T-helper 2 cell treated with Interferon-gamma antibody and Interleukin-4, amounts not matched to agents 100 ng/mL and 5 ng/mL, for 36 hours (primary cell): ENCODE data around the gene VGLL4. TPM values are rescaled to one million over a fixed set of nuclear protein-coding genes. Genes with fewer than 3 reads are reported as not detected.
"Not testable (repeated sequence)": the region's sequence is repeated elsewhere in the genome, so short reads cannot be mapped to it uniquely, and the experiment has no call there.

ENCODE experiments used
- intact Hi-C: fragments of 100-400 bp; cut with micrococcal nuclease; formaldehyde crosslinking; loops from one replicate; pipeline ENCODE4 v1.15.1; 2023
- total RNA-seq: library from RNA; stranded (reverse); gene quantifications from 2 replicates; pipeline ENCODE4 v1.2.3, GENCODE V29; 2022

VGLL4 gene
- total RNA-seq, 1 donor from 2014 or later, result 46.7 TPM

DNA sequence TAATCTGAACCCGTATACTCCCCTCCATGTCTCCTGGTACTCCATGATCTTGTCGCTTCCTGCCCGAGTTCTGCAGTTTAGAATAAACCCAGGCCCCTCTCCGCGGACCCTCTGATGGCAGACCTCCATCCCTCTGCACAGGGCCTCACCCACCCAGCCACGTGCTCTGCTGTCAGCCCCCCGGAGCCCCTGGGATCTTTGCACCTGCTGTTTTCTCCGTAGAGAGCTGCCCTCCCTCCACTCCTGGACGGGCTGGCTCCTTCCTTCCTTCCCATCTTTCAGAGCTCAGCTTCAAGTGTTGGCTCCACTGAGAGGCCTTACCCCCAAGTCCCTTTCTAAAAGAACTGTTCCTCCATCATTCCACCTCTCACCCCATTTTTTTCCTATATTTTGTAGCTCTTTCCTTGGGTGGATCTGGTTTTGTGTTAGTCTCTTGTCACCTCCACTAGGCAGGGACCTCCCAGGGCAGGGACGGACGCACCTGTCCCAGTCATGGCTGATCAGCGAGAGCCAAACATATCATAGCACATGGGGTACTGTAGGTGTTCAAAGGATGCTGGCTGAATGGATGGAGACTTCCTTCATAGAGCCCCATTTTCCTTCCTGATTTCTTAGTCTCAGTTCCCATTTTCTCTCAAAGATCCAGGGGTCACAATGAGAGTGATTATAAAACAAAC, 106.6 kb downstream of the VGLL4 start:
- intact Hi-C loops, result no loop called here

DNA sequence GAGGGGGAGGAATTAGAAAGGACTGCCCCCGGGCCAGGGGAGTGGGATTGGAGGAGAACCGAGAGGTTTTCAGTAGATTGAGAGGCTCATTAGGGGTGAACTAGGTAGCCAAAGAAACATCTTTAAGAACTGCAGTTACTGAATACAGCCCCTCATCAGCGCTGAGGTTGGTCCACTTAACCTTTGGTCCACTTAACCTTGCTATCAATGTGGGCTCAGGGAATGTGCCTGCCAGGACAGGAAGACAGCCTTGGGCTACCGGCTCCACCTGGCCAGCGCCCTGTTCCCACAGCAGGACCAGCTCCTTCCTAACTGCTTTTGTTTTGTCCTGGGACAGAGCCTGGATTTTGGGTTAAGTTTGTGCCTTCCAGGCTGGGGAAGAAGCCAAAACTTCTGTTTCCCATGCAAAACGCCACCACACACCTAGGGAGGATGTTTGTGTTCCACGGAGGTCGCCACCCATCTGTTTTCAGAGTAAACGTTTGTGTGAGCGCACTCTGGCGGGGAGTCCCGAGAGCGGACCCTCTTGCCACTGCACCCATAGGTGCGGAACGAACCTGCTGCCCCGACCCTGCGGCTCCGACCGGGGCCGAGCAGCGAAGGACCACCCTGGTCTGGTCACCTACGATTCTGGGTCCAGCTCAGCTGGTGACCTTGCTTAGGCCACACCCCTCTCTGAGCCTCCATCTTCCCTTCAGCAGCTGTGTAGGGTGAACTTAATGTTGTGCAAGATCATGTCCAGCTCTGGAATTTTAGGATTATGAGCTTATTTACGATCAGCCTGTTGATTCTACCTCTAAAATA, 107.4 kb downstream of the VGLL4 start:
- intact Hi-C loops, result no loop called here

DNA sequence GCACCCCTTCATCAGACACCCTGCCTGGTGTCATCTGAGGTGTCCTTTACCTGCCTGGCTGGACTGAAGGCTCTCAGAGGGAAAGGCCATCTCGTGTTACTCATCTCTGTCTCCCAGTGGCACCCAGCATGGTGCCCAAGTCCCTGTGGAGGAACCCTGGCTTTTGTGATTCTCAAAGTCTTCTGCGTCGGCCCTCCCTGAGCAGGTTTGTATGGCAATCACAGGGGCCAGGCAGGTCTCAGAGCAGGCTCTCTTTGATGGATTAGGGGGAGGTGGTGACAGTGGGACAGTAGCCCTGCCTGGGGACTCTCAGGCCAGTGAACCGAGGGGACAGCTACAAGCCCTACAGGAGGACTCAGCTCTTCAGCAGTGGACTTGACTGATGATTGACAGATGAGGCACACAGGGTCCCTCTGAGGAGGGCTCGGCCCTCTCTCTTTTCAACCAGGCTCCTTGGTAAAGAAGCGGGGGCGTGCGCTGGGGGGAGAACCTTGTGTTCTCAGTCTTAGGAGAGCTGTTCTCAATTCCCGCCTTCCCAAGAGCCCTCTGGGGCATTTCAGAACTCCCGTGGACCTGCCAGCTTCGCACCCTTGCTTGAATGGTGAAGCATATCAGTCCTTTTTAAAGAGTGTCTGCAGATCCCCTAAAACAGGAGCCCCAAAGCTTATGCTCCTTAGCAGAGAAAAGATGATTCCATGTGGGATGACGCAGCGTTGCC, 108.3 kb downstream of the VGLL4 start:
- intact Hi-C loops, result no loop called here

DNA sequence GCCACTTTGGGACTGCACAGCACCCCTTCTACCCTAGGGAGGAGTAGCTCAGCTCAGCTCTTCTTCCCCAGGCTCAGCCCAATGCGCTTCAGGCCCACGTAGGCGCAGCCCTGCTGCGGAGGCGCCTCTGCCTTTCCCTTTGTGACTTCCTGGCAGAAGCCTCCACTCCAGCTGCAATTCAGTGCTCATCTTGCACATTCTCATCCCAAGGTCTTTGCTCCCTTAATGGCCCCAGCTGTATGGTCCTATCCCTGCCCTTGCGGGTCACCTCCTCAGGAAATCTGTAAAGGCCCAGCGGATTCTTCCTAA, 109.0 kb downstream of the VGLL4 start:
- intact Hi-C loops, result no loop called here

GRCh38 chr3:11534011-11534792, 109.5 kb downstream of the VGLL4 start:
- intact Hi-C loops, result no loop called here

GRCh38 chr3:11532931-11533391, 110.8 kb downstream of the VGLL4 start:
- intact Hi-C loops, result no loop called here

DNA sequence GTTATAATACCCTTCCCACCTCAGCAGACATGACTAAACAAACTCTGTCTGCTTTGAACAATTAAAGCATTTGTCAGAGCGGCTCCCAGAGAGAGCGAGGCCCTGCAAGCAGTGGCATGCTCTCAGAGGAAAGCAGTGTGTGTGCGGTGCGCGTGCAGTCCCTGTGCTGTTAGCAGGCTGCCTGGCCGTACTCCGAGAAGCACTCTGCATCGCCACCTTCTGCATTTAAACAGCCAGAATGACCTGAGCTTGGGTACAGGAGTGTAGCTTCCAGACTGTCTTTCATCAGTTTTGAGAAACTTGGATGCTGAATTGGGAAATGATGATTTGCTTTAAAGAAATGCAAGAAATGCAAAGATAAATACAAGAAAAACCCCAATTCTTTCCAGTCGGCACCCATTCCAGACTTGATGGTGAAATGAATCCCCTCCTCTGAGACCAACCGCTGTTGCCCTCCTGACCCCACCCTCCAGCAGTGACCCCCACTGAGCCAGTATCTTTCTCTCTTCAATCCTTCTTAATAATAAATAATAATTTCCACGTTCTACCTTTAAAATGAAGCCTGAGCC, 113.5 kb downstream of the VGLL4 start:
- intact Hi-C loops, result no loop called here

GRCh38 chr3:11529281-11529680, 114.4 kb downstream of the VGLL4 start:
- intact Hi-C loops, result no loop called here

- intact Hi-C loops, result not testable (repeated sequence)
These were observed 117.6 kb downstream of the VGLL4 start for GRCh38 chr3:11526121-11526520.

DNA sequence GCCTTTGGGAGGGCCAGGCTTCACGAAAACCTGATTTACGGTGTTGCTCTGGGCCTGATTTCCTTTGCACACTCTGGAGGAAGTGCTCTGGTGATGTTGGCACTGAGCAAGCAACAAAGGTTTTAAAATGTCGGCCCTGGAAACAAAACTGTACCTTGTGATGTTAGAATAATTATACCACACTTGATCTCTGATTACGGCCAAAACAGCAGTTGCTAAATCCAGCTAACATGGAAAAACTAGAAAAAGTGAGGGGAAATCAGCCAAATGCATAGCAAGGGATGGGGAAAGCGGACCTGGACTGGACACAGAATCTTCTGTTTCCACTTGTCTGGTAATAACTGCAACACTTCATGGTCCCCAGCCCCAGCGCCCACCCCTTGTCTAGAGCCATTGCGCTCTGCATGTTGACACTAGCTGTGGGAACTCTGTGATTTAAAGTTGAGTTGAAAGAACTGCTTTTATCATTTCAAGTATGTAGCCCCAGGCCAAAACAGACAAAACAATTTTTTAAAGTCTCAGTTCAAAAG, 120.1 kb downstream of the VGLL4 start:
- intact Hi-C loops, result no loop called here

DNA sequence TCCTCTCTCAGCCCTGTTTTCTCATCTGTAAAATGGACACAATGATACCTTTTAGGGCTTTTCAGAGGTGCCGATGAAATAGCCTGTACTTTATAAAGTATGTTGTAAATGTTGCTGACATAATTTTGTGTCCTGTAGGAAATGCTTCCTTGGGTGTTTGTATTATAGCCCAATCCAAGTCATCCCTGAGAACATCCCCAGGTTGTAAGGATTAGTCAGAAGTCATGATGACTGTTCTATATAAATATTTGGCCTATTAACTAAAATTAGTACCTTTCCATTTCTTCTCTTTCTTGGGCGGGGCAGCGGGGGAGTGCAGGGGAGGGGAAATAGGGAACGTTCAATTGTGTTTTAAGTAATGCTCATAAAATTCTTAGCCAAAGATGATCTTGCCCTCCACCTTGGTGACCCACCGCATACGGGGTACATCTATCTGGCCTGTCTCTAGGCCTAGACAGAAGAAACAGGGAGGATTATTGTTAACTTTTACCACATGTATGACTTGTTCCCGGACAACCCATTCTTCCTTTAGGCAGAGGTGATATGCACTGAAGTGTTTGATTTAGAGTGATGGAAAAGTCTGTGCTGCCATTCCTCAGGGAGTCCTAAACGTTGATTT, 120.7 kb downstream of the VGLL4 start:
- intact Hi-C loops, result no loop called here

- intact Hi-C loops, result no loop called here
These were observed 121.4 kb downstream of the VGLL4 start for GRCh38 chr3:11522398-11522715.

DNA sequence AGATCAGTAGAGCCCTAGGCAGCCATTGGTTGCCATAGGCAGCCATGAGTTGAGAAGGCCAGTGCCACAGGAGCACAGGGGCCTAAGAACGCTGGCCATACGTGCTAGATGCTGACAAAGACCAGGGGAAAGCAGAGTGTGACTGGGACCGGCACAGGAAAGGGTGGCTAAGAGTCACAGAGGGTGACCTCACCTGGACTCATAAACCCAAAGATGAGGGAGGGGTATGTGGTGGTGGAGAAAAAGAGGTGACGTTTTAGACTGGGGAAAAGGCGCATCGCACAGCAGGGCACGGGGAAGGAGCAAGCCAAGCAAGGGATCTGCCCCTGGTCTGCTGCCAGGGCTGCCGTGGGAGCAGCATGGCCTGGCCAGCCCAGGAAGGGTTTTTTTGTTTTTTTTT, 122.5 kb downstream of the VGLL4 start:
- intact Hi-C loops, result no loop called here

GRCh38 chr3:11517601-11518000, 126.1 kb downstream of the VGLL4 start:
- intact Hi-C loops, result no loop called here

GRCh38 chr3:11514191-11514821, 129.4 kb downstream of the VGLL4 start:
- intact Hi-C loops, result no loop called here

DNA sequence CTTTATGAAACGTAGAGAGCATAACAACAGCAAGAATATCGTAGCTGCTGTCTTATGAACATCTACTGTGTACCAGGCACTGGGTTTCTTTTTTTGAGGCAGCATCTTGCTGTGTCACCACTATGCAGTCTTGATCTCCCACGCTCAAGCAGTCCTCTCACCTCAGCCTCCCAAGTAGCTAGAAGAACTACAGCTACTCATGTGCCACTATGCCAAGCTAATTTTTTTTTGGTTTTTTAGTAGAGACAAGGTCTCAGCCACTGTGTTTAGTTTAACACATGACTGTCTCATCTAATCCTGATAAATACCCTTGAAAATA, 129.9 kb downstream of the VGLL4 start:
- intact Hi-C loops, result no loop called here

- intact Hi-C loops, result not testable (repeated sequence)
These were observed 130.4 kb downstream of the VGLL4 start for GRCh38 chr3:11513125-11513816.

- intact Hi-C loops, result not testable (repeated sequence)
These were observed 132.1 kb downstream of the VGLL4 start for GRCh38 chr3:11511606-11512005.

- intact Hi-C loops, result no loop called here
These were observed 133.4 kb downstream of the VGLL4 start for GRCh38 chr3:11510356-11510755.

GRCh38 chr3:11510001-11510340, 133.7 kb downstream of the VGLL4 start:
- intact Hi-C loops, result no loop called here
